Heart right ventricle (tissue), 16 donors: Measurements from ENCODE around the gene RGS12. TPM values are rescaled to one million over a fixed set of nuclear protein-coding genes. Genes with fewer than 3 reads are reported as not detected.

ENCODE experiments used
- ATAC-seq, 8 donors: fragments of 200-7000 bp; cut with Tn5 transposase; one replicate each; pipeline ENCODE4 v1.9.1; 2020; ENCODE audit warnings: mild to moderate bottlenecking in 8 of 8, moderate library complexity in 8 of 8, moderate number of reproducible peaks in 1 of 8
- DNase-seq, 2 donors: peaks; one replicate each; pipeline ENCODE4 v3.0.0-alpha.2; 2020
- H3K27ac ChIP-seq, 10 donors: fragments of 200-600 bp; sonication (generic) in 2 of 10; one replicate each; pipeline versions ENCODE4 v1.5.0 to v1.8.0; 2020 to 2022; ENCODE audit warnings: mild to moderate bottlenecking in 3 of 10
- H3K27me3 ChIP-seq, 7 donors: fragments of 200-600 bp; one replicate each; pipeline ENCODE4 v1.8.0; 2021 to 2022; ENCODE audit warnings: mild to moderate bottlenecking in 2 of 7
- H3K36me3 ChIP-seq, 9 donors: fragments of 200-600 bp; sonication (generic) in 1 of 9; one replicate each; pipeline versions ENCODE4 v1.5.0 to v1.8.0; 2020 to 2022; ENCODE audit warnings: mild to moderate bottlenecking in 2 of 9
- H3K4me1 ChIP-seq, 9 donors: fragments of 200-600 bp; sonication (generic) in 1 of 9; one replicate each; pipeline versions ENCODE4 v1.5.0 to v1.8.0; 2020 to 2022; ENCODE audit warnings: mild to moderate bottlenecking in 4 of 9
- H3K4me3 ChIP-seq, 10 donors: fragments of 200-600 bp; sonication (generic) in 2 of 10; one replicate each; pipeline versions ENCODE4 v1.5.0 to v1.8.0; 2020 to 2022; ENCODE audit warnings: mild to moderate bottlenecking in 7 of 10, moderate library complexity in 2 of 10
- H3K9me3 ChIP-seq, 11 donors: fragments of 200-600 bp in 10 of 11; sonication (generic) in 2 of 11; one replicate each; pipeline versions ENCODE4 v1.5.0 to v1.8.0; 2013 to 2022; ENCODE audit warnings: mild to moderate bottlenecking in 2 of 11, control low read depth in 1 of 11, moderate library complexity in 1 of 11
- WGBS, 2 donors: extraction: QIAGEN DNeasy Blood & Tissue Kit; methylation state at CpG; one replicate each; pipeline ENCODE4 v1.1.7; 2013; ENCODE audit warnings: inconsistent platforms in 1 of 2; 5-methylcytosine and 5-hydroxymethylcytosine counted together
- intact Hi-C, 10 donors: fragments of 100-400 bp; cut with DNase I; formaldehyde crosslinking; loops; one replicate each; pipeline versions ENCODE4 v1.11.1 to v1.14.2; 2022
- polyA plus RNA-seq, 2 donors: library from polyadenylated mRNA; stranded (reverse); fragments of 200-250 nt; gene quantifications; one replicate each; pipeline ENCODE4 v1.2.3, GENCODE V29; 2013
- total RNA-seq, 10 donors: library from RNA; stranded (reverse); fragmentation: NEBNext Ultra II Directional in 3 of 10; extraction: Animal tissue kit (Norgen Biotek cat#: 25700) in 3 of 10; gene quantifications; one replicate each; pipeline versions ENCODE4 v1.2.1 to v1.2.4, GENCODE V29; 2021 to 2023
- TF ChIP-seq, protein P1 (sequence below), 9 donors: fragments of 200-600 bp; sonication (generic) in 2 of 9; IDR thresholded peaks; one replicate each; pipeline versions ENCODE4 v1.5.0 to v1.8.0; 2021 to 2022; ENCODE audit warnings: antibody characterized with exemption in 9 of 9, mild to moderate bottlenecking in 5 of 9, moderate library complexity in 1 of 9
- donor health status: Arrhythmogenic right ventricular cardiomyopathy.
- donor health status: ischemic (EF 13 %, LVEDD 7.1; RV severe dilation, severe dysfunction).
- donor health status: healthy with polysubstance abuse.
- donor health status: DM: no; HTN: yes; CAD: no.
- donor health status: DM: no; HTN: no; CAD: no.
- donor health status: ischemic (EF 25% LVEDD 6.9; RV normal size, moderate dysfunction).
- donor health status: ischemic (EF 25% LVEDD 5.7; RV mildly dilated, moderate dysfunction).
- donor health status: healthy.
- donor health status: DM: yes; HTN: yes; CAD: no.
- donor health status: Ischemic cardiomyopathy.
- donor health status: ischemic (EF 35%, LVEDD 5.7; RV mildly dilated, moderate dysfunction).
- donor health status: nonischemic (EF 11% LVEDD 7.7; RV severe dilation, severe dysfunction).
- donor health status: DM: yes; HTN: yes; CAD: no.
- donor health status: PGD.
- donor health status: ischemic (EF 29% LVEDD 5.4; RV normal size, mild dysfunction).
- donor health status: nonischemic (EF 23%, LVEDD 6.1; RV moderate dilation, normal function).

RGS12 gene
- total and polyA plus RNA-seq, 12 donors, result 9.7 to 24.4 (median 13.1) TPM

GRCh38 chr4:3269991-3270611, 22.7 kb upstream of the RGS12 start:
- ATAC-seq, result peak; percentile 91 to 98 (median 95)
- Histone ChIP-seq H3K36me3 (no peaks in the 10 kb centered on the region), H3K4me1 (peaks cover 0 to 11% (median 0%) of the 10 kb centered on the region in 9 donors), H3K9me3 (peaks cover 0 to 22% (median 0%) of the 10 kb centered on the region in 11 donors), H3K4me3 (no peak overlapping the region), H3K27me3 (no peaks in the 10 kb centered on the region), H3K27ac (peak overlapping the region in 7 of 10 donors; percentile 3 to 64 (median 35))
- peak; percentile 41 to 69 for DNase-seq
- 57 to 64% methylated on average over 17 of the region's 17 CpGs for WGBS, 2 donors
- intact Hi-C loops, result no loop called here
- TF ChIP-seq, protein P1, sequence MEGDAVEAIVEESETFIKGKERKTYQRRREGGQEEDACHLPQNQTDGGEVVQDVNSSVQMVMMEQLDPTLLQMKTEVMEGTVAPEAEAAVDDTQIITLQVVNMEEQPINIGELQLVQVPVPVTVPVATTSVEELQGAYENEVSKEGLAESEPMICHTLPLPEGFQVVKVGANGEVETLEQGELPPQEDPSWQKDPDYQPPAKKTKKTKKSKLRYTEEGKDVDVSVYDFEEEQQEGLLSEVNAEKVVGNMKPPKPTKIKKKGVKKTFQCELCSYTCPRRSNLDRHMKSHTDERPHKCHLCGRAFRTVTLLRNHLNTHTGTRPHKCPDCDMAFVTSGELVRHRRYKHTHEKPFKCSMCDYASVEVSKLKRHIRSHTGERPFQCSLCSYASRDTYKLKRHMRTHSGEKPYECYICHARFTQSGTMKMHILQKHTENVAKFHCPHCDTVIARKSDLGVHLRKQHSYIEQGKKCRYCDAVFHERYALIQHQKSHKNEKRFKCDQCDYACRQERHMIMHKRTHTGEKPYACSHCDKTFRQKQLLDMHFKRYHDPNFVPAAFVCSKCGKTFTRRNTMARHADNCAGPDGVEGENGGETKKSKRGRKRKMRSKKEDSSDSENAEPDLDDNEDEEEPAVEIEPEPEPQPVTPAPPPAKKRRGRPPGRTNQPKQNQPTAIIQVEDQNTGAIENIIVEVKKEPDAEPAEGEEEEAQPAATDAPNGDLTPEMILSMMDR (IDR thresholded peaks at IDR 0.05), result no peak

DNA sequence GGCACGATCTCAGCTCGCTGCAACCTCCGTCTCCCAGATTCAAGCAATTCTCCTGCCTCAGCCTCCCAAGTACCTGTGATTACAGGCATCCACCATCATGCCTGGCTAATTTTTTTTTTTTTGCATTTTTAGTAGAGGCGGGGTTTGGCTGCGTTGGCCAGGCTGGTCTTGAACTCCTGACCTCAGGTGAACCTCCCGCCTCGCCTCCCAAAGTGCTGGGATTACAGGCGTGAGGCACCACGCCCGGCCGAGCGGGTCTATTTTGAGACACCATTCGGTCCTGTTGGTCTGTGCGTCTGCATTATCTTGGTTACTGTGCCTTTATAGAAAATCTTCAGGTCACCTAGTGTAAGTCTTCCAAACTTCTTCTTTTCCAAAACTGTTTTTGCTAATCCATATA, 21.7 kb upstream of the RGS12 start:
- intact Hi-C loops, result no loop called here
- H3K36me3 ChIP-seq, result no peaks in the 10 kb centered on the region
- H3K4me3 ChIP-seq, result no peak overlapping the region
- ATAC-seq (no peak), DNase-seq (no peak)
- TF ChIP-seq, protein P1 (IDR thresholded peaks at IDR 0.05), result no peak
- peaks cover 0 to 22% (median 0%) of the 10 kb centered on the region in 11 donors for H3K9me3 ChIP-seq
- WGBS, 2 donors, result 82% methylated on average over 14 of the region's 14 CpGs
- H3K27ac ChIP-seq, result no peak overlapping the region
- no peaks in the 10 kb centered on the region for H3K27me3 ChIP-seq
- H3K4me1 ChIP-seq, result peaks cover 0 to 11% (median 0%) of the 10 kb centered on the region in 9 donors

GRCh38 chr4:3276986-3277385, 15.8 kb upstream of the RGS12 start:
- 65 to 66% methylated on average over 9 of the region's 9 CpGs for WGBS, 2 donors
- TF ChIP-seq, protein P1 (IDR thresholded peaks at IDR 0.05), result no peak
- ATAC-seq (peak in 1 of 8 donors; percentile 29), DNase-seq (no peak)
- H3K4me3 ChIP-seq, result no peak overlapping the region
- intact Hi-C loops, result no loop called here
- no peaks in the 10 kb centered on the region for H3K27me3 ChIP-seq
- no peak overlapping the region for H3K27ac ChIP-seq
- H3K4me1 ChIP-seq, result no peaks in the 10 kb centered on the region
- no peaks in the 10 kb centered on the region for H3K36me3 ChIP-seq
- peaks cover 0 to 30% (median 4%) of the 10 kb centered on the region in 11 donors for H3K9me3 ChIP-seq

- TF ChIP-seq, protein P1 (IDR thresholded peaks at IDR 0.05), result no peak
- Histone ChIP-seq H3K9me3 (peaks cover 0 to 13% (median 0%) of the 10 kb centered on the region in 11 donors), H3K36me3 (no peaks in the 10 kb centered on the region), H3K27ac (no peak overlapping the region), H3K27me3 (peaks cover 0 to 9% (median 0%) of the 10 kb centered on the region in 7 donors), H3K4me3 (no peak overlapping the region), H3K4me1 (peaks cover 0 to under 1% (median 0%) of the 10 kb centered on the region in 9 donors)
- no peak for DNase-seq
- no peak for ATAC-seq
- 84 to 89% methylated on average over 3 of the region's 3 CpGs for WGBS, 2 donors
- intact Hi-C loops, result loop anchor here in 1 of 10 donors (10.0 kb wide), 1 partner anchor 484 kb away; the partner anchor contains the start of gene ADRA2C
Observed at GRCh38 chr4:3280466-3280865, 12.4 kb upstream of the RGS12 start.
